GM12865 (cell line): ENCODE measurements around the gene TMEM181.

Source experiments
- DNase-seq: peaks from one replicate; pipeline ENCODE4 v3.0.0; 2010; ENCODE audit warnings: low read depth
- H3K4me3 ChIP-seq: 2 replicates; pipeline ENCODE4 v1.5.1; 2011; ENCODE audit warnings: mild to moderate bottlenecking, low read depth, low read length, control low read depth
- CTCF ChIP-seq: IDR thresholded peaks from 2 replicates; pipeline ENCODE4 v1.5.1; 2011; ENCODE audit warnings: low read length, control low read depth, low read depth, inconsistent platforms; ENCODE audit not compliant: insufficient read depth; ENCODE audit errors: missing control alignments

The TMEM181 gene

DNA sequence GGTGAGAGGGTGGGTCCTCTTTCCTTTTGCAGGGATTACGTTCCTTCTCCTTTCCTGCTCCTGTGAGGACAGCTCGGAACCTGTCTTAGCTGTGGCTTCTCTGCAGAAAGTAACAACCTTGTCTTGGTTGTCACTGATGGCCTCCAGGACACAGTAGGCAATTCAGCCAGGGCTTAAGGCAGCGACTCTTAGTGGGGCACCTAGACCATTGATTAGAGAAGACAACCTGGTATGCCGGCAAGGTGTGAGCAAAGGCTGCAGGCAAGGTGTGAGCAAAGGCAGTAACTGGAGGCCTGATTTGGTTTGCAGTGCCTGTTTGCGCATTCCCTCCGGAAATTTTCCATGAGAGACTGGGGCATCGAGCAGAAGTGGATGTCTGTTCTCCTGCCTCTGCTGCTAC is 47.0 kb downstream of the TMEM181 start:
- no peak for DNase-seq
- H3K4me3 ChIP-seq = no peak overlapping the region
- TF ChIP-seq CTCF = no peak

DNA sequence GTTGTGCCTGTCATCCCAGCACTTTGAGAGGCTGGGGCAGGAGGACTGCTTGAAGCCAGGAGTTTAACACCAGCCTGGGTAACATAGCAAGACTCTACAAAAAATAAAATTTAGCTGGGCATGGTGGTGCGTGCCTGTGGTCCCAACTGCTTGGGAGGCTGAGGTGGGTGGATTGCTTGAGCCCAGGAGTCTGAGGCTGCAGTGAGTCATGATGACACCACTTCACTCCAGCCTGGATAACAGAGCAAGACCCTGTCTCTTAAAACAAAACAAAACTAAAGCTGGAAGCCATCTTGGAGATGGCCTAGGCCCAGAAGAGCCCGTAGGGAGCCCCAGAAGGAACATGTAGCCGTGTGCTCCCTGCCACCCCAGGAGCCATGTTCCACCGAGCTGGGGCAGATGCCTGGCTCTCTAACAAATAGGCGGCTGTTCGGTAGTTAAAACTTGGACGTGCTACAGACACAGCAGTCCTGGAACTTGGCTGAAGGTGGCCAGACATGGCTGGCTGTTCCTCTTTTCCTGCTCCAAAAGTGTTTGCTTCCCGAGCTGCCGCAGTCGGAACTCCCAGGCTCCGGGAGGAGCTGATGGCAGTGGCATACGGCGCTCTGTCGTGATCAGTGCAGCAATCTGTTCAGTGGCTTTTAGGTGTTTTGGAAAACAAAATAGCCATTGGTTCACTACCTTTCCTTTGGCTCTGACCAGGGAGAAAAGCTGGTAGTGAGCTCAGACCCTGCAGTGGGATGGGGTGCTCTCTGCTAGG is 47.7 kb downstream of the TMEM181 start:
- no peak for TF ChIP-seq CTCF
- DNase-seq = no peak
- no peak overlapping the region for H3K4me3 ChIP-seq

GRCh38 chr6:158608221-158608620 is 48.3 kb downstream of the TMEM181 start:
- no peak overlapping the region for H3K4me3 ChIP-seq
- TF ChIP-seq CTCF = no peak
- no peak for DNase-seq

- no peak for DNase-seq
- no peak overlapping the region for H3K4me3 ChIP-seq
- no peak for TF ChIP-seq CTCF
These were observed 49.7 kb downstream of the TMEM181 start for GRCh38 chr6:158609455-158610155.

- no peak overlapping the region for H3K4me3 ChIP-seq
- no peak for DNase-seq
- no peak for TF ChIP-seq CTCF
These were observed 50.6 kb downstream of the TMEM181 start for GRCh38 chr6:158610319-158610968.

GRCh38 chr6:158611039-158611438 is 51.1 kb downstream of the TMEM181 start:
- no peak for TF ChIP-seq CTCF
- no peak for DNase-seq
- H3K4me3 ChIP-seq = no peak overlapping the region
